H9 (cell line): ENCODE results near the gene LMO4. TPM values are rescaled to one million over a fixed set of nuclear protein-coding genes. Genes with fewer than 3 reads are reported as not detected.

Experiments
- DNase-seq: peaks from one replicate; pipeline ENCODE4 v3.0.0-alpha.2; 2017
- H2AFZ ChIP-seq: one replicate; pipeline ENCODE4 v1.6.1; 2013; ENCODE audit warnings: mild to moderate bottlenecking, low read length, control low read depth, moderate library complexity
- H2AK5ac ChIP-seq: 2 replicates; pipeline ENCODE4 v1.6.1; 2013; ENCODE audit warnings: low read length, control low read depth, mixed read lengths; ENCODE audit not compliant: insufficient read length
- H2BK120ac ChIP-seq: one replicate; pipeline ENCODE4 v1.6.1; 2013; ENCODE audit warnings: low read depth, mild to moderate bottlenecking, low read length, control low read depth, inconsistent platforms; ENCODE audit not compliant: poor library complexity, severe bottlenecking
- H2BK12ac ChIP-seq: 2 replicates; pipeline ENCODE4 v1.6.1; 2013; ENCODE audit warnings: low read length, control low read depth, mixed read lengths, low read depth; ENCODE audit not compliant: insufficient read length
- H2BK15ac ChIP-seq: 2 replicates; pipeline ENCODE4 v1.6.1; 2013; ENCODE audit warnings: low read depth, low read length, control low read depth
- H2BK20ac ChIP-seq: one replicate; pipeline ENCODE4 v1.6.1; 2013; ENCODE audit warnings: low read depth, mild to moderate bottlenecking, low read length, control low read depth, inconsistent platforms; ENCODE audit not compliant: poor library complexity, severe bottlenecking
- H2BK5ac ChIP-seq: 2 replicates; pipeline ENCODE4 v1.6.1; 2013; ENCODE audit warnings: low read length, control low read depth, mixed read lengths; ENCODE audit not compliant: insufficient read length
- H3K14ac ChIP-seq: 2 replicates; pipeline ENCODE4 v1.6.1; 2013; ENCODE audit warnings: low read length, control low read depth; ENCODE audit not compliant: insufficient read depth
- H3K18ac ChIP-seq: 2 replicates; pipeline ENCODE4 v1.6.1; 2013; ENCODE audit warnings: low read depth, mild to moderate bottlenecking, mixed read lengths, low read length, control low read depth; ENCODE audit not compliant: insufficient read length
- H3K23ac ChIP-seq: 2 replicates; pipeline ENCODE4 v1.6.1; 2013; ENCODE audit warnings: low read length, control low read depth, mixed read lengths, low read depth; ENCODE audit not compliant: insufficient read length
- H3K23me2 ChIP-seq: 2 replicates; pipeline ENCODE4 v1.6.1; 2013; ENCODE audit warnings: low read depth, mild to moderate bottlenecking, mixed read lengths, low read length, control low read depth; ENCODE audit not compliant: insufficient read length, poor library complexity, severe bottlenecking
- H3K27ac ChIP-seq: 2 replicates; pipeline ENCODE4 v1.5.1; 2013; ENCODE audit warnings: low read length, control low read depth, mixed read lengths, low read depth; ENCODE audit not compliant: insufficient read length
- H3K27me3 ChIP-seq: 2 replicates; pipeline ENCODE4 v1.6.1; 2013; ENCODE audit warnings: low read length, control low read depth, inconsistent platforms; ENCODE audit not compliant: insufficient read depth
- H3K4ac ChIP-seq: 2 replicates; pipeline ENCODE4 v1.6.1; 2013; ENCODE audit warnings: low read depth, mild to moderate bottlenecking, control low read depth, inconsistent platforms, low read length, moderate library complexity
- H3K4me1 ChIP-seq: 2 replicates; pipeline ENCODE4 v1.6.1; 2013; ENCODE audit warnings: low read length, control low read depth, inconsistent platforms; ENCODE audit not compliant: insufficient read depth
- H3K4me2 ChIP-seq: 2 replicates; pipeline ENCODE4 v1.6.1; 2013; ENCODE audit warnings: low read length, control low read depth, mixed read lengths; ENCODE audit not compliant: insufficient read length, insufficient read depth
- H3K56ac ChIP-seq: 2 replicates; pipeline ENCODE4 v1.6.1; 2013; ENCODE audit warnings: low read depth, mild to moderate bottlenecking, mixed read lengths, low read length, control low read depth; ENCODE audit not compliant: insufficient read length
- H3K79me1 ChIP-seq: 2 replicates; pipeline ENCODE4 v1.6.1; 2013; ENCODE audit warnings: low read depth, mild to moderate bottlenecking, moderate library complexity, low read length, control low read depth, inconsistent platforms; ENCODE audit not compliant: insufficient read depth, poor library complexity, severe bottlenecking
- H3K79me2 ChIP-seq: 2 replicates; pipeline ENCODE4 v1.6.1; 2013; ENCODE audit warnings: low read length, control low read depth, inconsistent platforms; ENCODE audit not compliant: insufficient read depth
- H3K9ac ChIP-seq: 2 replicates; pipeline ENCODE4 v1.6.1; 2013; ENCODE audit warnings: low read length, control low read depth, mixed read lengths; ENCODE audit not compliant: insufficient read length; ENCODE audit errors: extremely low read depth
- H3K9me3 ChIP-seq: one replicate; pipeline ENCODE4 v1.6.1; 2013; ENCODE audit warnings: low read depth, low read length, inconsistent platforms; ENCODE audit not compliant: control insufficient read depth
- H3T11ph ChIP-seq: one replicate; pipeline ENCODE4 v1.6.1; 2013; ENCODE audit warnings: mild to moderate bottlenecking, low read length, control low read depth, inconsistent platforms
- H4K20me1 ChIP-seq: one replicate; pipeline ENCODE4 v1.6.1; 2013; ENCODE audit not compliant: control insufficient read depth, insufficient read length, insufficient read depth
- H4K5ac ChIP-seq: 2 replicates; pipeline ENCODE4 v1.6.1; 2013; ENCODE audit warnings: low read depth, mild to moderate bottlenecking, mixed read lengths, low read length, control low read depth; ENCODE audit not compliant: insufficient read length
- H4K8ac ChIP-seq: replicated peaks from 2 replicates; pipeline ENCODE4 v1.6.1; 2013; ENCODE audit warnings: low read length, control low read depth, mixed read lengths, low read depth; ENCODE audit not compliant: insufficient read length
- H4K91ac ChIP-seq: 2 replicates; pipeline ENCODE4 v1.6.1; 2013; ENCODE audit warnings: low read depth, mild to moderate bottlenecking, moderate library complexity, mixed read lengths, low read length, control low read depth; ENCODE audit not compliant: insufficient read length
- H3K27ac Mint-ChIP-seq, 3 experiments: 2 replicates in 2 of 3; 3 replicates in 1 of 3; pipeline ENCODE4 v1.8.0; 2020 to 2021; ENCODE audit warnings: mixed read lengths in 3 of 3, mild to moderate bottlenecking in 1 of 3, moderate library complexity in 1 of 3
- H3K27me3 Mint-ChIP-seq: 2 replicates; pipeline ENCODE4 v1.8.0; 2021; ENCODE audit warnings: low read depth, mild to moderate bottlenecking, moderate library complexity, mixed read lengths
- H3K36me3 Mint-ChIP-seq, 3 experiments: 2 replicates in 2 of 3; 3 replicates in 1 of 3; pipeline ENCODE4 v1.8.0; 2020 to 2021; ENCODE audit warnings: low read depth in 3 of 3, mixed read lengths in 3 of 3; ENCODE audit not compliant: insufficient read depth in 1 of 3
- H3K4me1 Mint-ChIP-seq, 2 experiments: 2 replicates each; pipeline ENCODE4 v1.8.0; 2020; ENCODE audit warnings: mixed read lengths in 2 of 2
- H3K4me3 Mint-ChIP-seq, 2 experiments: 2 replicates in 1 of 2; 3 replicates in 1 of 2; pipeline ENCODE4 v1.8.0; 2020 to 2021; ENCODE audit warnings: mild to moderate bottlenecking in 2 of 2, mixed read lengths in 2 of 2, moderate library complexity in 1 of 2
- H3K9me3 Mint-ChIP-seq, 2 experiments: 2 replicates in 1 of 2; 3 replicates in 1 of 2; pipeline ENCODE4 v1.8.0; 2020; ENCODE audit warnings: mild to moderate bottlenecking in 2 of 2, mixed read lengths in 2 of 2, moderate library complexity in 1 of 2
- CTCF ChIP-seq: fragments of 200-600 bp; sonication (generic); conservative IDR thresholded peaks from 3 replicates; pipeline ENCODE4 v1.8.0; 2021; ENCODE audit warnings: antibody characterized with exemption, mild to moderate bottlenecking
- WGBS: extraction: QIAGEN DNeasy Blood & Tissue Kit; methylation state at CpG from one replicate; pipeline ENCODE4 v1.1.7; 2013; ENCODE audit warnings: missing lambda C conversion rate, low lambda C conversion rate, mixed read lengths; ENCODE audit not compliant: insufficient read length; ENCODE audit errors: extremely low coverage; 5-methylcytosine and 5-hydroxymethylcytosine counted together
- total RNA-seq: library from RNA; stranded (reverse); gene quantifications from 2 replicates; pipeline ENCODE4 v1.2.1, GENCODE V29; 2021

LMO4 gene
- total RNA-seq, 1 experiment from 2014 or later: 64.9 TPM

GRCh38 chr1:87394513-87394912, 65.8 kb downstream of the LMO4 start:
- Histone ChIP-seq H2AK5ac (no peak overlapping the region), H4K91ac (no peak overlapping the region), H4K8ac (no peak overlapping the region), H3K4ac (no peak overlapping the region), H3K9ac (no peak overlapping the region), H4K20me1 (no peaks in the 10 kb centered on the region), H2BK120ac (no peak overlapping the region), H3K79me1 (no peaks in the 10 kb centered on the region), H3K4me2 (no peak overlapping the region), H2AFZ (no peak overlapping the region), H3K14ac (no peak overlapping the region), H4K5ac (no peak overlapping the region), H2BK20ac (no peak overlapping the region), H3K27me3 (no peaks in the 10 kb centered on the region), H3K23me2 (no peaks in the 10 kb centered on the region), H2BK12ac (no peak overlapping the region), H3K56ac (no peak overlapping the region), H3K27ac (no peak overlapping the region), H3T11ph (no peak overlapping the region), H3K79me2 (no peaks in the 10 kb centered on the region), H3K9me3 (no peaks in the 10 kb centered on the region), H3K18ac (no peak overlapping the region), H2BK15ac (no peak overlapping the region), H2BK5ac (no peak overlapping the region), H3K23ac (no peak overlapping the region), H3K4me1 (no peaks in the 10 kb centered on the region)
- Mint-ChIP-seq H3K36me3 (no peaks in the 10 kb centered on the region), H3K27me3 (no peaks in the 10 kb centered on the region), H3K9me3 (peaks cover 4 to 8% of the 10 kb centered on the region in 2 experiments; a peak in 3 of 5 replicates), H3K4me3 (no peak overlapping the region), H3K4me1 (peaks cover 0 to 4% of the 10 kb centered on the region in 2 experiments; a peak in 2 of 4 replicates), H3K27ac (no peak overlapping the region)
- DNase-seq: no peak
- WGBS: no CpG with 5 or more reads among the region's 9 CpGs
- TF ChIP-seq CTCF: no peak
